HG03378 (cell line): ENCODE data around the gene CCDC170.
"Not testable (repeated sequence)": the region's sequence is repeated elsewhere in the genome, so short reads cannot be mapped to it uniquely, and the experiment has no call there.

Source experiments
- ATAC-seq: cut with Tn5 transposase; IDR thresholded peaks from one replicate; pipeline ENCODE4 v1.9.1; 2021; ENCODE audit warnings: mild to moderate bottlenecking, moderate library complexity; ENCODE audit not compliant: unreplicated experiment

The CCDC170 gene, protein sequence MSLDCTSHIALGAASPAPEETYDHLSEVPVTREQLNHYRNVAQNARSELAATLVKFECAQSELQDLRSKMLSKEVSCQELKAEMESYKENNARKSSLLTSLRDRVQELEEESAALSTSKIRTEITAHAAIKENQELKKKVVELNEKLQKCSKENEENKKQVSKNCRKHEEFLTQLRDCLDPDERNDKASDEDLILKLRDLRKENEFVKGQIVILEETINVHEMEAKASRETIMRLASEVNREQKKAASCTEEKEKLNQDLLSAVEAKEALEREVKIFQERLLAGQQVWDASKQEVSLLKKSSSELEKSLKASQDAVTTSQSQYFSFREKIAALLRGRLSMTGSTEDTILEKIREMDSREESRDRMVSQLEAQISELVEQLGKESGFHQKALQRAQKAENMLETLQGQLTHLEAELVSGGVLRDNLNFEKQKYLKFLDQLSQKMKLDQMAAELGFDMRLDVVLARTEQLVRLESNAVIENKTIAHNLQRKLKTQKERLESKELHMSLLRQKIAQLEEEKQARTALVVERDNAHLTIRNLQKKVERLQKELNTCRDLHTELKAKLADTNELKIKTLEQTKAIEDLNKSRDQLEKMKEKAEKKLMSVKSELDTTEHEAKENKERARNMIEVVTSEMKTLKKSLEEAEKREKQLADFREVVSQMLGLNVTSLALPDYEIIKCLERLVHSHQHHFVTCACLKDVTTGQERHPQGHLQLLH

DNA sequence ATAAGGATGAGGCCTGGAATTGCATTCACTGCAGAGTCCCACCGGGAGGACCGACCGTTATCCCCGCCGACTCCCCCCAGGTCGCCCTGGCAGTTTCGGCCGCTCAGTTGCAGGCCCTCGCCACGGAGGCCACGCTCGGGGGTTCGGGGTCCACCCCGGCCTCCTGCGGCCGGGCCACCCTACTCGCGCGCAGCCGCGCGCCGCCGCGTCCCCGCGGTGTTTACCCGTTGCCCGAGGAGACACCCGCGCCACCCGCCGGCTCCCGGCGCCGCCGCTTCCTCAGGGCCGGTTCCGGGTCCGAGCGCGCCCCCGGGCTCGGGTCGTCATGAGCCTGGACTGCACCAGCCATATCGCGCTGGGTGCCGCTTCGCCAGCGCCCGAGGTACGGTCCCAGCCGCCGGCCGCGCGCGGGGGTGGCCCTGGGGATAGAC is at the start of gene CCDC170:
TSS of gene CCDC170 (plus strand) at position 214 of the 431 bp plus-strand sequence. CDS start at position 326, 112 bp downstream.
- no peak for ATAC-seq

DNA sequence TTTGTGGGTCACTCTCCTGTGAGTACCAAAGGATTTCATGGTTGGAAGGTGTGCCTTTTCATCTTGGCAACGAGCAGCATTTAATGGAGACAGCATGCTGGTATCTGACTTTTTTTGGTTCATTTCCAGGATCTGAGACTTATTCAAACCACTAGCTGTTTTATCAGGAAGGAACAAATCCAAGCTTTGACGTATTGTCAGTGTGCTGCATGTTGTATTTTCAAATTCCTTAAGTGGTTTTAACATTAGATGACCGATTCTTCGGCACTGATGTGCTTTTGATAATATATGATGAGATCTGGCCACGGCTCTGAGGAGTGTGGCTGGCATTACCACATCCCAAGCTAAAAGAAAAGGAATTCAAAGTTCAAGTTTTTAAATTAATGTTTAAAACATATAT is 48.3 kb upstream of the CCDC170 start:
- ATAC-seq = no peak

DNA sequence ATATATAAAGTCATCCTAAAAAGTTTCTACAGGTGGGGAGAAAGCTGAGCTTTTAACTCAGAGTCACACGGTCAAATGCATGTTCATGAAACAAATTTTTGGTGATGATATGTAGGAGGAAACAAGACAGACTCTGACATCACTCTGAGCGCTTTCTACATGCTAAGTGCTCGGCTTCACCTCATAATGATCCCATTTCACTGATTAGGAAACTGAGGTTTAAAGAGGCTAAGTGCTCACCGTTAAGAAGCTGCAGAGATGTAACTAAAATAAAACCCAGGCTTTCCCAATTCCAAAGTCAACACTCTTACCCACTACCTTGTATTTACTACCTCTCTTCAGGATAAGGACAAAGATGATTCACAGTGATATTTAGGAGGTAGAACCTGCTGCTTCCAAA is 46.6 kb upstream of the CCDC170 start:
- ATAC-seq = no peak

DNA sequence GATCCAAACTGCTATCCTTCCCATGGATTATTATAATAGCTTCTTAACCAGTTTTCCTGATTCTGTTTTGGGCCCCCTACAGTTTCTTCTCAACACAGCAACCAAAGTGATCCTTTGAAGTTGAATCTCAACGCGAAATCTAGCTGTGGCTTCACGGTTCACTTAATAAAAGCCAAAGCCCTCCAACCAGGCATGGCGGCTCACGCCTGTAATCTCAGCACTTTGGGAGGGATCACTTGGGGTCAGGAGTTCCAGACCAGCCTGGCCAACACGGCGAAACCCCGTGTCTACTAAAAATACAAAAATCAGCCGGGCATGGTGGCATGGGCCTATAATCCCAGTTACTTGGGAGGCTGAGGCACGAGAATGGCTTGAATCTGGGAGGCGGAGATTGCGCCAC is 45.2 kb upstream of the CCDC170 start:
- no peak for ATAC-seq

DNA sequence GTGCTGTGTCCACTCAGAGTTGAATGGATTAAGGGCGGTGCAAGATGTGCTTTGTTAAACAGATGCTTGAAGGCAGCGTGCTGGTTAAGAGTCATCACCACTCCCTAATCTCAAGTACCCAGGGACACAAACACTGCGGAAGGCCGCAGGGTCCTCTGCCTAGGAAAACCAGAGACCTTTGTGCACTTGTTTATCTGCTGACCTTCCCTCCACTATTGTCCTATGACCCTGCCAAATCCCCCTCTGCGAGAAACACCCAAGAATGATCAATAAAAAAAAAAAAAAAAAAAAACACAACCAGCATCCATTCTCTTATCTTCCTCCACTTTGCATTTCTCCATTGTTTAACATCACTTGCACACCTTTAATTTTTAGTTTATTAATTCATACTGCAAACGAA is 42.9 kb upstream of the CCDC170 start:
- ATAC-seq = not testable (repeated sequence)

DNA sequence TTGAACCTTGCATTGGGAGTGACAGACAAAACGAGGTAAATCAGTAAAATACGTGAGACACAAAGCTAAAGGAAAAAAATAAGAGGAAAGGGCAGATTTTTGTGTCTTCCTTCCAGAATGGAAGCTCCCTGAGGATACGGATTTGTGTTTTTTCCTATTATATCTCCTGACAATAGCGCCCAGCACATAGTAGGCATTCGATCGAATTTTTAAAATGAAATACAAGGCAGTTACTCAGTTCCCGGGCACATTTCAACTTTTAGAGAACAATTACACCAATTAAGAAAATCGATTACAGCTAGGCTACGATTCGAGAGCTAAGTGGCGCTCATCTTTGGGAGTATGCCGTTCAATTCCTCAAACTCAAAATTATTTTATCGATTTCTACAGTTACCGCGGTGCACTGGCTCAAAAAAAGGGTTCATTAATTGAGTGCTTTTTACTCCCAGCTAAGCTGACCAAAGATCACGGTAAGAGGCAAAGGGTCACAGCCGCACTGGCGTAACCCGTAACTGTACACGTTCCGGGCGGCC is 42.3 kb upstream of the CCDC170 start:
- ATAC-seq = no peak

DNA sequence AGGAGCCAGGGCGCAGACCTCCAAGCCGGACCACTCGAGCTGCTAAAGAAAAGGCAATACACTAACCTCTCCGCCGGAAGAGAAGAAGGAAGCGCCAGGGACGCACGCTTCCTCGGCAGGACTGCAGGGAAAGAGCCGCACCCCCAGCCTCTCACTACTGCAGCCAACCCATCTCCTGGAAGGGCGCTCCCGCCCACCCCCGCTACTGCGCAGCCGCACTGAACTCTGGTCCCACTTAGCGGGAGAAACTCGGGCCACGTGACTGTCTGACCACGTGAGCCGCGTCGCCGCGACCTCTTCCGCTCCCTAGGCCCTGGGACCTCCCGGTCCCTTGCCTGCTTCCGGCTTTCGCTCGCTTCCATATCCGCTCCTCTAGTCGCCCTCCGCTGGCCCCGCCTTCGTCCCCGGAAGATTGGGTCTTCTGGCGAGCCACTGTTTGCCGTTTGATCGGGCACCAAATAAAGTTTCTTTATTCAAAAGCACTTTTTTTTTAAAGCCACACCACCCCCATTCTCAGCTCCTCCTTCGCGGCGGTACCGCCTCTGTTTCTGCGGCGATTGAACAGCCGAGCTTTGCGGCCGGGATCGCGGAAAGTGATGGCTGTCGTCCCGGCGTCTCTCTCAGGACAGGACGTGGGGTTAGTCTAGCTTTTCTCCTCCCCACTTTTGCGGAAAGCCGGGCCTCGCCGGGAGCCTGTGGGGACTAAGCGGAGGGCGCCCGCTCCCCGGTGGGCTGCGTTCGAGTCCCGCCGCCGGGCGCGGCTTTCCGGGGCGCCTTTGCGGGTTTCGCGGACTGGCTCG is 41.7 kb upstream of the CCDC170 start, which contains the start of gene RMND1:
TSS of gene RMND1 (minus strand) at position 177 of the 800 bp plus-strand sequence. CDS start 6,315 bp downstream, outside the sequence.
- ATAC-seq = peak; percentile 93

DNA sequence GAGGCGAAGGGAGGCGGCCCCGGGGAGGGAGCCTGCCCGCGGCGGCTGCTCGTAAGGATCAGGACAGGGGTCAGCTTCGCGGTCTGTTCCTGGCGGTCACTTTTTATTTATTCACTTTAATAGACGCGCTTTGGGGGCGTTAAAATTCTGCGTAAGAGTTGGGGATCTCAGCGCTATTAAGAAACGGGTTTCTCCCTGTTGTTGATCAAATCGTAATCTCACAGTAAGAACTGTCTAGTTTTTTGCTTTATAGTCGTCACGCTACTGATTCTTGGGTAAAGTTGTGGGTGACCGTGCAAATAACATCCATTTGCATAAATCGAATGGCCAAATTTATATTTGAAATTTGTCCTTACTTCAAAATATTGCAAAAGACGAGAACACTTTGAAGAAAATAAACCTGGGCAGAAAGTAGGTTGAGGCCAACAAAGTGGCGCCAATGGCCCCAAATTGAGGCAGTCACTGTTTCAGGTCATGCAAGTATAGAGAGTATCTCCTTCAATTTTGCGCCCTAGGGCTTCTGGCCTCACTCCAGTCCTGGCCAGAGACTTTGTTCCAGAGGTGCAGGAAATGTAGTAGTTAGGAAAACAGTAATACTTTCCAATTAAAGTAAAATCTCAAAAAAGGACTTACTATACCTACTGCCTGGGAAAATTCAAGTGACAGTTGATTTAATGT is 40.9 kb upstream of the CCDC170 start:
- no peak for ATAC-seq

DNA sequence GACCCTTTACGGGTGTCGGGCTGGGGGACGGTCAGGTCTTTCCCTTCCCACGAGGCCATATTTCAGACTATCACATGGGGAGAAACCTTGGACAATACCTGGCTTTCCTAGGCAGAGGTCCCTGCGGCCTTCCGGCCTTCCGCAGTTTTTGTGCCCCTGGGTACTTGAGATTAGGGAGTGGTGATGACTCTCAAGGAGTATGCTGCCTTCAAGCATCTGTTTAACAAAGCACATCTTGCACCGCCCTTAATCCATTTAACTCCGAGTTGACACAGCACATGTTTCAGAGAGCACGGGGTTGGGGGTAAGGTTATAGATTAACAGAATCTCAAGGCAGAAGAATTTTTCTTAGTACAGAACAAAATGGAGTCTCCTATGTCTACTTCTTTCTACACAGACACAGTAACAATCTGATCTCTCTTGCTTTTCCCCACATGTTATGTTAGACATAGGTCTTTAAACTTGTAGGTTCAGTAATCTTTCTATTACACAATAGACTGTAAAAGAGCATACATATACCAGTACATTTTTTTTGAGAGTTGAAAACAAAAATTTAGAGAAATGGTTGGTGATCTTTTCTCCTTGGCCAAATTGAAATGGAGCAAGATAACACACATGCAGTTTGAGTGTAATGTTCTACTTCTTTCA is 37.9 kb upstream of the CCDC170 start:
- not testable (repeated sequence) for ATAC-seq

DNA sequence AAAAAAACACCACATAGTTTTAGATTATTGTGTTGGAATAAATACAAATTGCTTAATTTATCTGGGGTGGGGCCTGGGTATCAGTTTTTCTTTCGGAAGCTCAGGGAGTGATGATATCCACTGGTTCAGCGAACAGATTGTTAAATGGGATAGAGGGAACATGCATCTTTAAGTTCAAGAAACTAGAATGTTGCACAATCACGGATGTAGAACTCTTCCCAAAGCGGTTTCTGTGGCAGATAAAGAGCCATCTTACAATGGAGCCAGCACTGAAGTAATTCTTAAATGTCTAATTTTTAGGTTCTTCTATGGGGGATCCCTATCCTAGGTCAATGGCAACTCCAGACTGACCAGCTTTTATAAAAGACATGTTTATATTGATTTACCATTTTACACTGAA is 32.1 kb upstream of the CCDC170 start:
- ATAC-seq = no peak

DNA sequence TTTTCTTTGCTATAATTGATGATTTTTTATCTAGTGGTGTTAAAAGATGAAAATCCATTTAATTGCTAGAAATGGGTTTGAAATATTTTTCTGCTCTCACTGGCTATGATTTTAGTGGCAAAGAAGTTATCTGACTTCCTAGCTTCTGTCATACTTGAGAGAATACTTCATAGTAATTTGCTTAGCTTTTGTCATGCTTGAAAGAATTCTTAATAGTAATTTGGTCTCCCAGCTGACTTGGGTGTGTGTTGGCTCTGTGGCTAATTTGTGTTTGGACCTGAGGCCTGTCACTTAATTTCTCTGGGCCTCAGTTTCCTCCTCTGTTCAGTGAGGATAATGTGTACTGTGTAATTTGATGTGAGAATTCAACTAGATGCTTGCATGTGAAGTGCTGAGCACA is 29.1 kb upstream of the CCDC170 start:
- ATAC-seq = no peak

DNA sequence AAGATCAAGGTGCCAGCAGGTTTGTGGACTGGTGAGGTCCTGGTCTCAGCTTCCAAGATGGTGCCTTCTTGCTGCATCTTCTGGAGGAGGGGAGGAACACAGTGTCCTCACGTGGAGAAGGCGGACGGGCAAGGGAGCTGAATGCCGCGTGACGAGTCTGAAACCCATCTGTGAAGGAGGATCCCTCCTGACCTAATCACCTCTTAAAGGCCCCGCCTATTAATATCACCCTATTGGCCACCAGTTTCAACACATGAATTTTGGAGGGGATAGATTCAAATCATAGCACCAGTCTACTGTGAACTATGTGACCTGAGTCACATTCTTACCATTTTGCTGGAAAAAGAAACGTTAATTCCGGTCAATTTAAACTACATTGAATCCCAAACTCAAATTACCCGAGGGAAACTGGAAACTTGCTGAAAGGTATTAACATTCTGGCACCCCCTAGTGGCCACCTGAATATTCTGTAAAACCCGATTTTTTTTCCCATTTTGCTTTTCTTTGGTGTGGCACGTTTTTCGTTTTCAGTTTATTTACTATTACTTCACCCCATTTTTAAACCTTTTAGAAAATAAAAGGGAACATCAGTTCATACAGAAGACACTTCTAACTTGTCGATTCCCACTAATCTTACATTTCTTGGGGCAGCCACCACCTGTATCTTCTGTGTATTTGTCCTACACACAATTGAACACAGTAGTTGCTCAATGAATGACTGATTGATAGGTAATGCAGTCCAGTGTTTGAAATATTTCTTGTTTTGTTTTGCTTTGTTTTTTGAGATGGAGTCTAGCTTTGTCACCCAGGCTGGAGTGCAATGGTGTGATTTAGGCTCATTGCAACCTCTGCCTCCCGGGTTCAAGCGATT is 17.9 kb upstream of the CCDC170 start:
- peak; percentile 51 for ATAC-seq

DNA sequence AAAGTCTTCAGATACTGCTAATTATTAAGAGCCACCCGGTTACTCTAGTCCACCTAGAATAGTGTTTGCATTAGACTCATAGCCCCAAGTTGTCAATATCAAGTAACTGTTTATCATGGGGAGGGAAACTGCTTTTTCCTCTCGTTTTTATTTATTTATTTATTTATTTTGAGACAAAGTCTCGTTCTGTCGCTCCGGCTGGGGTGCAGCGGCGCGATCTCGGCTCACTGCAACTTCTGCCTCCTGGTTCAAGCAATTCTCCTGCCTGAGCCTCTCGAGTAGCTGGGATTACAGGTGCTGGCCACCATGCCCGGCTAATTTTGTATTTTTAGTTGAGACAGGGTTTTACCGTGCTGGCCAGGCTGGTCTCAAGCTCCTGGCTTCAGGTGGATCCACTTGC is 16.1 kb upstream of the CCDC170 start:
- ATAC-seq = no peak

DNA sequence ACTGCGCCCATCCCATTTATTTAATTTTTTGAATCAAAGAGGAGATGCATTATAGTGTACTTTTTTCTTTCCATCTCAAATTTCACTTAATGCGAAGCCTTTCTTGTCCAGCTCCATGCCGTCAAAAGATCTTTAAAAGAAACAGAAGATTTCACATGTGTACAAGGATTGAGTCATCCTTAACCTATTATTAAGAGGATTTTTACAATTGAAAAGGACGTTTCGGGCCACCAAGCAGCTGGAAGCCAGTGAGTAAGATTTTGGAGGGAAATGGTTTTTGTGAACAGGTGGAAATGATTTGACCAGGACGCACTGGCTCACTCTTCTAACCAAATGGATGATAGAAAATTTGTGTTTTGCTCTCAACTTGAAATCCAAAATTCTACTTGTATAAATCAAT is 15.1 kb upstream of the CCDC170 start:
- no peak for ATAC-seq

DNA sequence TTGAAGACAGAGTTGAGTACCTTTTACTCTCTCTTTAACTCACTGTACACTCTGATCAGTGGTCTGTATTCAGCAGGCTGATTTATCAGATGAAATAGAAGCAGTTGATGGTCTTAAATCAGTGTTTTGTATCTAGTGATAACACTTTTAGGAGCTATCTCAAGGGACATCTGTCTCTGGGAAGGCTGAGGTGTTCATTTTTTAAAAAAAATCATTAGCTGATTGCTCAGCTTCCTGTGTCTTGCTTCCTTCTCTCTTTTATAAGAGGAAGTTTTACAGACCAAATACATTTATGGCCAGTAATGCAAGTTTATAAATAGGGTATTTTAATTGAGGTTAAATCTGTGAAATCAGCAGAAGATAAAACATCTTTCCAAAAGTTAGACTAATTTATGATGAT is 12.0 kb upstream of the CCDC170 start:
- no peak for ATAC-seq

DNA sequence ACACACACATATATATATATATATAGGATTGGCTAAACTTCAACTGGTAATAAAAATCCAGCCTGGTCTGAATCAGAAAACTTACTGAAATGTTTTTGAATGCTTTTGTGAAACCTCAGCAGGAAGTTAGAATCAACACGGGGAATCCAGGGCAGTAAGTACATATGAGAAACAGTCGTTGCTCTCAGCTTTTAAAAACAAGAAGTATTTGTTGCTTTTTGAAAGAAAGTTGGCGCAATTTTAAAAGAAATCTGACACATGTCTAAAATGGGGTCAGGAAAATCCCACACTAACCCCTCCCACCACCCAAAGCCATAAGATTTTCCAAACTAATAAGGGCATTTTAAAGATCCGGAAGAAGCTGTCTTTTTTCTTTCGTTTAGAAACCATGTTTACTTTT is 11.5 kb upstream of the CCDC170 start:
- ATAC-seq = no peak

DNA sequence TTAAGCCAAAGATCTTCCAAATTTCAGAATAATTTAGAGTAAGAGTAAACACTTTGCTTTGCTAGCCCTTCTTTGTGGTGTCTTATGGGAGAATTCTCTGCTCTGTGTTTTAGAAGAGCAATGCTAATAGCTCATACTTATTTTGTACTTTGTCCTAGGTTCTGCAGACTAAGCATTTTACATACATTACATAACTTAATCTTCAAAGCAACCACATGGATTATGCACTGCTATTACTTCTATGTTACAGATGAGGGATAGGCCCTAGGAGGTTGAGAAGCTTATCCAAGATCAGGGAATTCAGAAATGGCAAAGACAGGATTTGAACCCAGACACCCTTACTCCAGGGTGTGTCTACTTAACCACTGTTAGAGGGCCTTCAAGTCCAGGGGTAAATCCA is 9.8 kb upstream of the CCDC170 start:
- no peak for ATAC-seq

DNA sequence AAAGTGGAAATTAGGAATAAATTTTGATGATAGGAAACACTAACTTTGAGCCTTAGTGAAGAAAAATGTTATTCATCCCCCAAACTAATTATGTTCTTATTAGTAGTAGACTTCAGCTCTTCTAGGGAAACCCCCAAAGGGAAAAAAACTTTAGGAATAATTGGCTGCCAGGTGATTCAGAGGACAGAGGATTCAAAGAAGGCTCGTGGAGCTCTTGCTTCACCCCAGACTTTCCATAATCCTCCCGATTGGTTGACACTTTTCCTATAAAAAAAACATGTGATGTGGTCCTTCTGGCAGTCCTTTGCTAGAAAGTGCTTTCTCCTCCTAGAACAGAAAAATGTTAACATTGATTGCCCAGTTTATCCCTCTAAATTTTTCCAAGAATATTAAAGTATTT is 5.6 kb upstream of the CCDC170 start:
- no peak for ATAC-seq

DNA sequence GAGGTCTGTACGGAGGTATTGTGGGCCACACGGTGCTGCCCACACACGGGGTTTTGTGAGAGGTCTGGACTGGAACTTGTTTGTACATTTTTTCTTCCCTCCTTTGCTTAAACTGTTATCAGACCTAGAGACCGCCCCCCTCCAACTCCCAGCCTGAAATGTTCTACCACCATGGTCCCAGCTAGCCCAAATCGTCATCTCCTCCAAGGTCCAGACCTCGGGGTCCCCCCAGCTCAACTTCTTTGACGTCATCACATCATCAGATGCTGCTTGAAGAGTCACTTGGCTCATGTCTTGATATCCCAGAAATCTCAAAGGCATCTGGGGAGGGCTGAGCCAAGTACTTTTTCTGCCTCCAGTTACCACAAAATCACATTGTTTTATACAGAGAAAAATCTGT is 2.8 kb upstream of the CCDC170 start:
- no peak for ATAC-seq
